Fibroblast of the aortic adventitia (primary cell): ENCODE results near the gene RUNX2. TPM values are rescaled to one million over a fixed set of nuclear protein-coding genes. Genes with fewer than 3 reads are reported as not detected.

ENCODE experiments used
- DNase-seq: peaks from one replicate; pipeline ENCODE4 v3.0.0-alpha.2; 2010; ENCODE audit warnings: low read depth
- H3K4me3 ChIP-seq: 2 replicates; pipeline ENCODE4 v1.5.1; 2011; ENCODE audit warnings: low read depth, mild to moderate bottlenecking, control low read depth, low read length, moderate library complexity
- CTCF ChIP-seq: IDR thresholded peaks from 2 replicates; pipeline ENCODE4 v1.5.1; 2011; ENCODE audit warnings: mild to moderate bottlenecking, low read length, control low read depth, inconsistent platforms; ENCODE audit not compliant: insufficient read depth
- total RNA-seq: library from RNA; depleted of rRNA; stranded (reverse); fragments of >200 nt; gene quantifications from 2 replicates; pipeline ENCODE4 v1.2.3, GENCODE V29; 2012; ENCODE audit warnings: low replicate concordance

Gene RUNX2
- total RNA-seq, 1 donor: 5.8 TPM

- no peak overlapping the region for H3K4me3 ChIP-seq
- TF ChIP-seq CTCF: no peak
- no peak for DNase-seq
Measured at GRCh38 chr6:45605971-45606370, 277.8 kb downstream of the RUNX2 start.

- DNase-seq: no peak
- no peak overlapping the region for H3K4me3 ChIP-seq
- TF ChIP-seq CTCF: no peak
Measured at GRCh38 chr6:45606831-45607400, 278.8 kb downstream of the RUNX2 start.

GRCh38 chr6:45607798-45608197 lies 279.7 kb downstream of the RUNX2 start:
- no peak for TF ChIP-seq CTCF
- peak; percentile 51 for DNase-seq

GRCh38 chr6:45608252-45608913 lies 280.3 kb downstream of the RUNX2 start:
- H3K4me3 ChIP-seq: no peak overlapping the region
- DNase-seq: no peak
- TF ChIP-seq CTCF: no peak

More at GRCh38 chr6:45607798-45608197, 279.7 kb downstream of the RUNX2 start:
- H3K4me3 ChIP-seq: no peak overlapping the region

GRCh38 chr6:45609141-45609638 lies 281.1 kb downstream of the RUNX2 start:
- peak; percentile 78 for DNase-seq
- no peak for TF ChIP-seq CTCF
- no peak overlapping the region for H3K4me3 ChIP-seq

GRCh38 chr6:45610374-45610773 lies 282.2 kb downstream of the RUNX2 start:
- no peak overlapping the region for H3K4me3 ChIP-seq
- no peak for TF ChIP-seq CTCF
- DNase-seq: no peak
